GM21723 (cell line): ENCODE data around the gene LOC128125822.
"Not testable (repeated sequence)": the region's sequence is repeated elsewhere in the genome, so short reads cannot be mapped to it uniquely, and the experiment has no call there.

Source experiments
- ATAC-seq: cut with Tn5 transposase; IDR thresholded peaks from one replicate; pipeline ENCODE4 v1.9.1; 2021; ENCODE audit warnings: mild to moderate bottlenecking, moderate library complexity; ENCODE audit not compliant: unreplicated experiment

The LOC128125822 gene

GRCh38 chr6:63581355-63582013, 9.2 kb downstream of the LOC128125822 start:
- no peak for ATAC-seq

DNA sequence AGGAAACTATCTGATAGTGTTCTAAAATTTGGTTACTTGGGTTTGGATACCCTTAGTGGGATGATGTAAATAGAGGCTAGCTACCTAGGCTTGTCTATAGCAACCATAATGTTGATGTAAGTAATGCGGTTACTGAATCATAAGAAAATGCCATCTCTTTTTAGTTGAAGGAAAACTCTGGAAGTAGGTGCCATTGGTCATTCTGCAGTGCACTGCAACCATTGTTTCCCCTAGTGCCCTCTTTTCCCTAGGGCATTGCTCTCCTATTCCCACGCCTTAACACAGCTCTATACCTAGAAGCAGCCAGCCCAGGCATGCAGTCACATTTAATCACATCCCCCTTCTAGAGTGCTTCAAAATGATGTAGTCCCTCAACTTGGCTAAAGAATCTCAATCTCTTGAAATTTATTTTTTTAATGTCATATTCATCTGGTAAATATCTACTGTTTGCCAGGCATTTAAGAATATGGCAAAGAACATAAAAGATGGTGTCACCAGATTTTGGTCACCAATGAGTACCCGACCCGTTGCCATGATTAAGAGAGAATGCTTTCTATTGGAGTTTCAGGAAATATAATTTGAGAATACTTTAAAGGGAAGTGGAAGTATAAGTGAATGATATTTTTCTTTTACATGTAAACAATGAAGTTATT, 10.4 kb downstream of the LOC128125822 start:
- no peak for ATAC-seq

DNA sequence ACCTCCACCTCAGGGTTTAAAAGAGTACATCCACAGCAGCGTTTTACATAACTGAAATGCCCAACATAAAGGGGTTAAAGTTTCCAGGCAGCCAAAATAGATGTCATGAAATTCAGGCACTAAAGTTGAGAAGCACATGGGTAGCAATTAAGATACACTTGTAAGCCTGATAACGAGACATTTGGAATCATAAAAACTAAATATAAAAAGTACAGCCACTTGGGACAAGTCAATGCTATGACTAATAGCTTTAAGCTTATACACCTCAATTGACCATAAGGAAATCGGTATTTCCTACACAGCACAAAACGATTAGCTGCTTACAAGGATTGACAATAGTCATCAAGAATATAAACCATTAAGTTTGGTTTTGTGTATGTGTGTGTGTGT, 11.8 kb downstream of the LOC128125822 start:
- no peak for ATAC-seq

DNA sequence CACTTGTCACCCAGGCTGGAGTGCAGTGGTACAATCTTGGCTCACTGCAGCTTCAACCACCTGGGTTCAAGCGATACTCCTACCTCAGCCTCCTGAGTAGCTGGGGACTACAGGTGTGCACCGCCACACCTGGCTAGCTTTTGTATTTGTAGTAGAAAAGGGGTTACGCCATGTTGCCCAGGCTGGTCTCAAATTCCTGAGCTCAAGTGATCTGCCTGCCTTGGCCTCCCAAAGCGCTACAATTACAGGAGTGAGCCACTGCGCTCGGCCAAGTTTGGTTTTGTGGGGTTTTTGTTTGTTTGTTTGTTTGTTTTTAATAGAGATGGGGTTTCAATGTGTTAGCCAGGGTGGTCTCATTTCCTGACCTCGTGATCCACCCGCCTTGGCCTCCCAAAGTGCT, 12.3 kb downstream of the LOC128125822 start:
- no peak for ATAC-seq

DNA sequence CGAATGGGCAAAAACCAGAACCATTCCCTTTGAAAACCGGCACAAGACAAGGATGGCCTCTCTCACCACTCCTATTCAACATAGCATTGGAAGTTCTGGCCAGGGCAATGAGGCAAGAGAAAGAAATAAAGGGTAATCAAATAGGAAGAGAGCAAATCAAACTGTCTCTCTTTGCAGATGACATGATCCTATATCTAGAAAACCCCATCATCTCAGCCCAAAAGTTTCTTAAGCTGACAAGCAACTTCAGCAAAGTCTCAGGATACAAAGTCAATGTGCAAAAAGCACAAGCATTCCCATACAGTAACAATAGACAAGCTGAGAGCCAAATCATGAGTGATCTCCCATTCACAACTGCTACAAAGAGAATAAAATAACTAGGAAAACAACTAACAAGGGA, 13.4 kb downstream of the LOC128125822 start:
- not testable (repeated sequence) for ATAC-seq

DNA sequence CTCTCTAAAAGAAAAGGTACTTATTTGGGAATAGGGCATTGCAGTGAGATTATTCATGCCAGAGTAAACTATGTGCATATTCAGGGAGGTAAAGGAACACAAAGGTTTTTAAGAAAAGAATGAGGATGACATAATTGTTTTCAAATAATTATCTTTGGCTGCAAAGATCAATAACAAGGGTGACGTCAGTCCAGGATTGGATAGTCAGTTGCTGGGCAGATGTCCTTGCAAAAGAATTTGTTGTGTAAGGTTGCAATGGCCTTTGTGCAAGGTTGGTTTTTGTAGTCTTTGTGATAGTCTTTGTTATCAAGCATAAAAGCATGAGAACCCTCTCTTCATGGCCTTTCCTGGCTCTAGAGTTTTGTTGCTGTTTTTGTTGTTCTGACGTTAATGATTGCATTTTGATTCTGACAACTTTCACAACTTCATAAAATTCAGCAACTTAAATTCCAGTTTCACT, 17.7 kb downstream of the LOC128125822 start:
- ATAC-seq: no peak

GRCh38 chr6:63592886-63593285, 20.6 kb downstream of the LOC128125822 start:
- no peak for ATAC-seq

DNA sequence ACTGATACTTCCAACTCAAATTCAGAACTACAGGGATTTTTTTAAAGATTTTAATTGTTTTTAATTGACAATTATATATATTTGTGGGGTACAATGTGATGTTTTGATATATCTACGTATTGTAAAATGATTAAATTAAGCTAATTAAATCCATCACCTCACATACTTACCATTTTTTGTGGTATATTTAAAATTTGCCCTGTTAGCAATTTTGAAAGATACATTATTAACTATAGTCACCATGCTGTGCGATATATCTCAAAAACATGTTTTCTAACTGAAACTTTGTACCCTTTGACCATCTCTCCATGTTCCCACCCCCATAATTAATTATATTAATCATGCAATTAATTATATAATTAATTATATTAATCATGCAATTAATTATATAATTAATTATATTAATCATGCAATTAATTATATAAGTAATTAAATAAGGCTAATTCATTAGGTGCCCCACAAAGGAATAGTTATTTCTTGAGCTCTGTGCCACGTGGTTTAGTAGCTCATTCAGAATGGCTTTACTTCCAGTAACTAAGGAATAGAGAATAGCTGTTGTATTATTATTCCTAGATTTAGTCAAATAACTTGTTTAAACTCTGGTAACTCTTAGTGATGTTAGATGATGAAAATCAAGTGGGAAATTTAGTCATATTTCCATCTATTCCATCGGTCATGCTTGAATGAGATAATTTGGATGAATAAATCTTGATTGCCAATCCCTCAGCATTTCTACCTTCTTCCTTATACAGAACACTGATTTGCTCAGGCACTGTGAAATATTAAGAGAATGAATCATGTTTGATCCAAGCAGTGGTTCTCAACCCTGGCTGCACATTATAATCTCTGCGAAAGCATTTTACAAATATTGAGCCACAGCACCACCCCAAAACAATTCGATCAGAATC, 25.1 kb downstream of the LOC128125822 start:
- ATAC-seq: no peak

- peak; percentile 99 for ATAC-seq
Observed at GRCh38 chr6:63598049-63599036, 26.1 kb downstream of the LOC128125822 start.

DNA sequence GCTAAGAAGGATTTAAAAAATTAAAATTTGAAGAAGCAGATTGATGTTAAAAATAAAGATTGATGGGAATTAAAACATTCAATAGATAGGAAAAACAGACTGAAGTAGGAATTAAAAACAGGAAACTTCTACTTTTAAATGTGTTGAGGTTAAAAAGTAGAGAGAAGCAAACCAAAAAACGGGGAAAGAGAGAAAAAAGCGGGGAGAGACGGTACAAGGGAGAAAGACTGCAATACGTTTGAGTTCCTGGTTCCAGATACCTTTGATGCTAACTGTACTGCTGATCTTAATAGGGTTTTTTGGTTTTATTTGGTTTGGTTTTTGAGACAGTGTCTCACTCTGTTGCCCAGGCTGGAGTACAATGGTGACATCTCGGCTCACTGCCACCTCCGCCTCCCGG, 27.0 kb downstream of the LOC128125822 start:
- no peak for ATAC-seq

- ATAC-seq: no peak
Observed at GRCh38 chr6:63600136-63600535, 27.9 kb downstream of the LOC128125822 start.

GRCh38 chr6:63609231-63609630, 37.0 kb downstream of the LOC128125822 start:
- no peak for ATAC-seq

GRCh38 chr6:63610944-63611343, 38.7 kb downstream of the LOC128125822 start:
- no peak for ATAC-seq

- ATAC-seq: no peak
Observed at GRCh38 chr6:63611560-63611959, 39.3 kb downstream of the LOC128125822 start.

DNA sequence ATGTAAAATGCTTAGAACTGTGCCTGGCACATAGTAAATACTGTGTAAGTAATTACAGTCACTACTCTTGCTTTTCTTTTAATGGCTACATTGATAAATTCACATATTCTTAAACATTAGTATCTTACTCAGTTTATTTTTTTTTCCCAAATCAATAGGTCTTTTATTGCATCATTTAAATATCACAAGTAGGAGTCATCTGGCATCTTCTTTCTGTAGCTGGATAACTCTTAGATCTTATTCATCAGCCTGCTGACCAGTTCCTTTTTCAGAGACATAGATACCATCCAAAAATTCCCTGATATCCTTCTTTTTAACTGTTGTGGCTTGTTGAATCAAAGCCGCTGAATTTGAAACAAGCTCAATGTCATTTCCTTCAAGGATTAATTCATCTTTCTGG, 43.3 kb downstream of the LOC128125822 start:
- no peak for ATAC-seq
